Body of pancreas (tissue), 4 donors: ENCODE data around the gene PDE7B. TPM values are rescaled to one million over a fixed set of nuclear protein-coding genes. Genes with fewer than 3 reads are reported as not detected.

ENCODE experiments used
- ATAC-seq: fragments of 150-250 bp; one replicate; pipeline ENCODE4 v1.9.1; 2016
- DNase-seq, 4 donors: peaks; one replicate each; pipeline ENCODE4 v3.0.0-alpha.2; 2019
- H3K27ac ChIP-seq, 4 donors: fragments of 200-600 bp; sonication (generic); 1 replicate in 3 of 4; 2 replicates in 1 of 4; pipeline versions ENCODE4 v1.5.1 to v1.6.1; 2016 to 2019; ENCODE audit warnings: mild to moderate bottlenecking in 1 of 4, mixed read lengths in 1 of 4, moderate library complexity in 1 of 4
- H3K27me3 ChIP-seq, 2 donors: fragments of 200-600 bp; sonication (generic); one replicate each; pipeline ENCODE4 v1.6.0; 2016; ENCODE audit warnings: mild to moderate bottlenecking in 1 of 2
- H3K36me3 ChIP-seq, 2 donors: fragments of 200-600 bp; sonication (generic); replicated peaks in 1 of 2; 2 replicates each; pipeline ENCODE4 v1.5.1; 2016; ENCODE audit warnings: low read depth in 2 of 2; ENCODE audit not compliant: insufficient read depth in 1 of 2
- H3K4me1 ChIP-seq: fragments of 200-600 bp; sonication (generic); one replicate; pipeline ENCODE4 v1.6.0; 2016
- H3K4me3 ChIP-seq, 2 donors: fragments of 200-600 bp; sonication (generic); 1 replicate in 1 of 2; 2 replicates in 1 of 2; pipeline ENCODE4 v1.5.1; 2016 to 2019
- H3K9me3 ChIP-seq, 3 donors: fragments of 200-600 bp; sonication (generic); 1 replicate in 2 of 3; 2 replicates in 1 of 3; pipeline ENCODE4 v1.5.1; 2016
- CTCF ChIP-seq, 7 experiments: fragments of 450-650 bp in 4 of 7; fragments of 200-600 bp in 3 of 7; sonication (generic) in 3 of 7; IDR thresholded peaks; one replicate each; pipeline ENCODE4 v1.5.1; 2016 to 2019; ENCODE audit warnings: antibody characterized with exemption in 7 of 7
- POLR2A ChIP-seq, 3 donors: fragments of 450-650 bp; IDR thresholded peaks; one replicate each; pipeline ENCODE4 v1.6.1; 2016; ENCODE audit warnings: antibody characterized with exemption in 3 of 3, mild to moderate bottlenecking in 2 of 3
- WGBS, 2 donors: methylation state at CpG; one replicate each; pipeline ENCODE4 v1.1.5; 2017; 5-methylcytosine and 5-hydroxymethylcytosine counted together
- intact Hi-C: fragments of 100-400 bp; cut with DNase I; formaldehyde crosslinking; loops from one replicate; pipeline ENCODE4 v1.15.1; 2023
- total RNA-seq, 2 donors: library from RNA; depleted of rRNA; stranded (reverse); fragments of >200 nt; gene quantifications; one replicate each; pipeline ENCODE4 v1.1.0, GENCODE V29; 2016

Gene PDE7B
- total RNA-seq, 2 donors from 2014 or later = 1.0 to 2.3 TPM

GRCh38 chr6:136108361-136108945 is 257.0 kb downstream of the PDE7B start:
- DNase-seq (no peak), ATAC-seq (no peak)
- Histone ChIP-seq H3K36me3 (no peaks in the 10 kb centered on the region), H3K9me3 (no peaks in the 10 kb centered on the region), H3K4me1 (peaks cover 5% of the 10 kb centered on the region), H3K4me3 (no peak overlapping the region), H3K27me3 (no peaks in the 10 kb centered on the region), H3K27ac (no peak overlapping the region)
- 52 to 65% methylated on average over 10 of the region's 10 CpGs for WGBS, 2 donors
- intact Hi-C loops = no loop called here
- TF ChIP-seq POLR2A (IDR thresholded peaks at IDR 0.05) (no peak), CTCF (IDR thresholded peaks at IDR 0.05) (no peak)

- Histone ChIP-seq H3K4me3 (no peak overlapping the region), H3K4me1 (no peaks in the 10 kb centered on the region), H3K36me3 (no peaks in the 10 kb centered on the region), H3K27me3 (no peaks in the 10 kb centered on the region), H3K9me3 (no peaks in the 10 kb centered on the region), H3K27ac (no peak overlapping the region)
- 80 to 85% methylated on average over 2 of the region's 2 CpGs for WGBS, 2 donors
- intact Hi-C loops = no loop called here
- TF ChIP-seq CTCF (IDR thresholded peaks at IDR 0.05) (no peak), POLR2A (IDR thresholded peaks at IDR 0.05) (no peak)
- ATAC-seq = no peak
- DNase-seq = no peak
These were observed 260.3 kb downstream of the PDE7B start for GRCh38 chr6:136111831-136112230.

GRCh38 chr6:136112262-136112661 is 260.8 kb downstream of the PDE7B start:
- TF ChIP-seq POLR2A (IDR thresholded peaks at IDR 0.05) (no peak), CTCF (IDR thresholded peaks at IDR 0.05) (no peak)
- H3K27me3 ChIP-seq = no peaks in the 10 kb centered on the region
- no peak for ATAC-seq
- DNase-seq = no peak
- H3K36me3 ChIP-seq = no peaks in the 10 kb centered on the region
- intact Hi-C loops = no loop called here
- H3K27ac ChIP-seq = no peak overlapping the region
- H3K4me1 ChIP-seq = no peaks in the 10 kb centered on the region
- H3K4me3 ChIP-seq = no peak overlapping the region
- WGBS, 2 donors = 87 to 89% methylated on average over 3 of the region's 3 CpGs
- no peaks in the 10 kb centered on the region for H3K9me3 ChIP-seq

- H3K9me3 ChIP-seq = no peaks in the 10 kb centered on the region
- ATAC-seq (peak; percentile 72), DNase-seq (peak; percentile 13 to 55 (median 28))
- TF ChIP-seq CTCF (IDR thresholded peaks at IDR 0.05) = no peak
- no peak for TF ChIP-seq POLR2A (IDR thresholded peaks at IDR 0.05)
- no peak overlapping the region for H3K4me3 ChIP-seq
- H3K27ac ChIP-seq = peak overlapping the region in 1 of 4 donors; percentile 9
- H3K36me3 ChIP-seq = no peaks in the 10 kb centered on the region
- no peaks in the 10 kb centered on the region for H3K27me3 ChIP-seq
- H3K4me1 ChIP-seq = no peaks in the 10 kb centered on the region
- intact Hi-C loops = no loop called here
- 24 to 29% methylated on average over 5 of the region's 5 CpGs for WGBS, 2 donors
These were observed 262.3 kb downstream of the PDE7B start for GRCh38 chr6:136113736-136114173.

GRCh38 chr6:136114661-136115060 is 263.2 kb downstream of the PDE7B start:
- Histone ChIP-seq H3K36me3 (no peaks in the 10 kb centered on the region), H3K4me3 (no peak overlapping the region), H3K27ac (no peak overlapping the region), H3K4me1 (no peaks in the 10 kb centered on the region), H3K27me3 (no peaks in the 10 kb centered on the region), H3K9me3 (no peaks in the 10 kb centered on the region)
- DNase-seq = no peak
- 90 to 100% methylated on average over 7 of the region's 7 CpGs for WGBS, 2 donors
- ATAC-seq = no peak
- TF ChIP-seq POLR2A (IDR thresholded peaks at IDR 0.05) (no peak), CTCF (IDR thresholded peaks at IDR 0.05) (no peak)
- intact Hi-C loops = no loop called here
